GM19455 (cell line): ENCODE data around the gene SLC22A16.
"Not testable (repeated sequence)": the region's sequence is repeated elsewhere in the genome, so short reads cannot be mapped to it uniquely, and the experiment has no call there.

Experiments
- ATAC-seq: cut with Tn5 transposase; IDR thresholded peaks from one replicate; pipeline ENCODE4 v1.9.1; 2021; ENCODE audit not compliant: unreplicated experiment

The SLC22A16 gene

GRCh38 chr6:110476046-110476849, at the start of gene SLC22A16:
Gene SLC22A16, minus strand, starts transcription at chr6:110476613. Its CDS starts 39 bp downstream, at chr6:110476574.
- no peak for ATAC-seq

GRCh38 chr6:110525001-110525400, 48.6 kb upstream of the SLC22A16 start:
- no peak for ATAC-seq

GRCh38 chr6:110524305-110524704, 47.9 kb upstream of the SLC22A16 start:
- no peak for ATAC-seq

GRCh38 chr6:110523451-110524021, 47.1 kb upstream of the SLC22A16 start:
- ATAC-seq = no peak

GRCh38 chr6:110522427-110522826, 46.0 kb upstream of the SLC22A16 start:
- no peak for ATAC-seq

GRCh38 chr6:110520992-110521543, 44.7 kb upstream of the SLC22A16 start:
- no peak for ATAC-seq

GRCh38 chr6:110520209-110520965, 44.0 kb upstream of the SLC22A16 start:
- no peak for ATAC-seq

- ATAC-seq = no peak
Measured at GRCh38 chr6:110517601-110518281, 41.3 kb upstream of the SLC22A16 start.

GRCh38 chr6:110517034-110517433, 40.6 kb upstream of the SLC22A16 start:
- ATAC-seq = no peak

- no peak for ATAC-seq
Measured at GRCh38 chr6:110514818-110515217, 38.4 kb upstream of the SLC22A16 start.

- no peak for ATAC-seq
Measured at GRCh38 chr6:110512991-110513390, 36.6 kb upstream of the SLC22A16 start.

- not testable (repeated sequence) for ATAC-seq
Measured at GRCh38 chr6:110512549-110512948, 36.1 kb upstream of the SLC22A16 start.

GRCh38 chr6:110511401-110511800, 35.0 kb upstream of the SLC22A16 start:
- ATAC-seq = no peak

GRCh38 chr6:110509617-110510241, 33.3 kb upstream of the SLC22A16 start:
- no peak for ATAC-seq

- ATAC-seq = not testable (repeated sequence)
Measured at GRCh38 chr6:110504891-110505290, 28.5 kb upstream of the SLC22A16 start.

- no peak for ATAC-seq
Measured at GRCh38 chr6:110495949-110496348, 19.5 kb upstream of the SLC22A16 start.

- no peak for ATAC-seq
Measured at GRCh38 chr6:110493253-110493800, 16.9 kb upstream of the SLC22A16 start.

- no peak for ATAC-seq
Measured at GRCh38 chr6:110492584-110492983, 16.2 kb upstream of the SLC22A16 start.

GRCh38 chr6:110491644-110492317, 15.4 kb upstream of the SLC22A16 start:
- no peak for ATAC-seq

GRCh38 chr6:110491299-110491643, 14.9 kb upstream of the SLC22A16 start:
- no peak for ATAC-seq
